ENCODE data around the gene HOXD1.

The HOXD1 gene

GRCh38 chr2:176187899-176188773 is at the start of gene HOXD1:
Gene HOXD1 (plus strand): TSS chr2:176188668. CDS start chr2:176188802, 134 bp downstream.
- no peak for DNase-seq (ENCODE audit: low read depth)
- H3K4me3 ChIP-seq (replicated peaks; ENCODE audit: low read depth, low read length), result peak within 1 kb of the TSS; percentile 52
- TF ChIP-seq, protein P1, sequence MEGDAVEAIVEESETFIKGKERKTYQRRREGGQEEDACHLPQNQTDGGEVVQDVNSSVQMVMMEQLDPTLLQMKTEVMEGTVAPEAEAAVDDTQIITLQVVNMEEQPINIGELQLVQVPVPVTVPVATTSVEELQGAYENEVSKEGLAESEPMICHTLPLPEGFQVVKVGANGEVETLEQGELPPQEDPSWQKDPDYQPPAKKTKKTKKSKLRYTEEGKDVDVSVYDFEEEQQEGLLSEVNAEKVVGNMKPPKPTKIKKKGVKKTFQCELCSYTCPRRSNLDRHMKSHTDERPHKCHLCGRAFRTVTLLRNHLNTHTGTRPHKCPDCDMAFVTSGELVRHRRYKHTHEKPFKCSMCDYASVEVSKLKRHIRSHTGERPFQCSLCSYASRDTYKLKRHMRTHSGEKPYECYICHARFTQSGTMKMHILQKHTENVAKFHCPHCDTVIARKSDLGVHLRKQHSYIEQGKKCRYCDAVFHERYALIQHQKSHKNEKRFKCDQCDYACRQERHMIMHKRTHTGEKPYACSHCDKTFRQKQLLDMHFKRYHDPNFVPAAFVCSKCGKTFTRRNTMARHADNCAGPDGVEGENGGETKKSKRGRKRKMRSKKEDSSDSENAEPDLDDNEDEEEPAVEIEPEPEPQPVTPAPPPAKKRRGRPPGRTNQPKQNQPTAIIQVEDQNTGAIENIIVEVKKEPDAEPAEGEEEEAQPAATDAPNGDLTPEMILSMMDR (IDR thresholded peaks at IDR 0.05; ENCODE audit: low read length, missing control alignments), result no peak

DNA sequence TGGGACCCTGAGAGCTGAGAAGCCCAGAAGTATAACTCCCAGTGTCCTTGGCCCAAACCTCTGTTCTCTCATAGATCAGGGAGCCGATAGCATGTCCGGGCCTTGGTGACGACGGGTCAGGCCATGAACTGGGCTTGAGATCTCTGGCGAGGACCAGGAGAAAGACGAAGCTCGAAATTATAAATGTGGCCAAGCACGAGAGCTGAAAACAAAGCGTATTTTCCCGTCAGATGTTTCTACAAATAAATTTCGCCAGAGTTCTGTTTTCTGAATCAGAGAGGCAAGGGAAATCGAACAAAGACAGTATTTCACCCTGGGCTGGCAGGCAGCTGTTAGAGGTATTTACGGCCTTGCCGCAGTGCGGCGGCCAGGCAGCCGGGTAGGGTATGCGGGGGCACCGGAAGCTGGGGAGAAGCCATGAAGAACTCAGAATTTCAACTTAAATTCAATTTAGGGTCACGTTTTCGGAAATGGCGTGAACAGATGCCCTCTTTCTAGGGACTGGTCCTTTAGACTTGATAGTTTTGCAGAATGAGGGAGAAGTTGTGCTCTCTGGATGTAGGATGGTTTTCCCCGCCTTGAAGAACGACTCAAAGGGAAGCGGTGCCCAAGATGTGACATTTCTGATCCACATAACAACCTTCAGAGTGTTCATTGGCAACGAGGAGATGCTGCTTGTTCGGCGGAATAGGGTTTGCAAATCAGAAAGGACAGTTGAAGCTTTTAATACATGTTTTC is 49.4 kb upstream of the HOXD1 start:
- no peak for DNase-seq (ENCODE audit: low read depth)
- TF ChIP-seq, protein P1 (IDR thresholded peaks at IDR 0.05; ENCODE audit: low read length, missing control alignments), result no peak
- H3K4me3 ChIP-seq (replicated peaks; ENCODE audit: low read depth, low read length), result no peak overlapping the region

- no peak for DNase-seq (ENCODE audit: low read depth)
- TF ChIP-seq, protein P1 (IDR thresholded peaks at IDR 0.05; ENCODE audit: low read length, missing control alignments), result no peak
- peak overlapping the region; percentile 53 for H3K4me3 ChIP-seq (replicated peaks; ENCODE audit: low read depth, low read length)
Measured at GRCh38 chr2:176139661-176140512, 48.6 kb upstream of the HOXD1 start.

DNA sequence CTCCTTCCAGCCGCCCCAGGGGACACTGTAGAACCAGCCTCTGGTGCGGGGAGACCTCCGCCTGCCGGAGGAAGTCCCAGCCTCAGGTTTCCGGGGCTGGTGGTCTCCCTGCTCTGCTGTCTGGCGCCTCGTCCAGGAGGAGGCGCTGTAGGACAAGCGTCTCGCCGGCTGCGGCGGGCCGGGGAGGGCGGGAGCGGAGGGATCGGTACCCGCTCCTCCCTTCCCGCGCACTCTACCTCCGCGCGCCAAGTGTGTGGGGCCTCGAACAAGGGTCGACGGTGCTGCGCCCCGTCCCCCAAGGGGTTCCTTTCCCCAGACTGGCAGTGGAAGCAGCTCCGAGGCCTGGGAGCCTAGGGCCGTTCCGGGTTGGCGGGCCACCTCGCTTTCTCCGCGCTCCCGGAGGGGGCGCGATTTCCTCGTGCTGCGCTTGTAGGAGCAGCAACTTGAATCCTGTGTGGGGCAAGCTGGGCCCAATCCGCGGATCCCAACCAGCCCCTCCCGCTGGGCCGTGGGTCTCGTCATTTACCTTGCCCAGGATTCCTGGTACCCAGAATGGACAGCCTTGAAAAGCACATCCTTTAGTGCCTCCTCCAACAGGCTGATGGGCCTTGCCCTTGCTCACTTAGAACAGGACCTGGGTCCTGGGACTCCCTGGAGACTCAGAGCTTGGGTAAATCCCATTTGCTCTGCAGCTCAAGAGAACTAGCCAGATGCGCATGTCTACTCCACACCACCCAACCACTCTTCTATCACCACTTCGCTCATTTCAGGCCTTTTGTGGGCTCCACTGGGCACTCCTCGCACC is 47.8 kb upstream of the HOXD1 start:
- peak overlapping the region; percentile 53 for H3K4me3 ChIP-seq (replicated peaks; ENCODE audit: low read depth, low read length)
- DNase-seq (ENCODE audit: low read depth), result peak; percentile 62

GRCh38 chr2:176142281-176142680 is 46.2 kb upstream of the HOXD1 start:
- H3K4me3 ChIP-seq (replicated peaks; ENCODE audit: low read depth, low read length), result no peak overlapping the region
- TF ChIP-seq, protein P1 (IDR thresholded peaks at IDR 0.05; ENCODE audit: low read length, missing control alignments), result no peak
- DNase-seq (ENCODE audit: low read depth), result no peak

More for the DNA sequence above, 47.8 kb upstream of the HOXD1 start:
- TF ChIP-seq, protein P1 (IDR thresholded peaks at IDR 0.05; ENCODE audit: low read length, missing control alignments), result peak; percentile 61

Measured in fibroblast of pulmonary artery (primary cell).